Right ventricle myocardium superior (tissue), 1 donor: ENCODE results near the gene ING2. TPM values are rescaled to one million over a fixed set of nuclear protein-coding genes. Genes with fewer than 3 reads are reported as not detected.
"Not testable (repeated sequence)": the region's sequence is repeated elsewhere in the genome, so short reads cannot be mapped to it uniquely, and the experiment has no call there.

ENCODE experiments used
- ATAC-seq: fragments of 200-7000 bp; cut with Tn5 transposase; one replicate; pipeline ENCODE4 v1.9.1; 2020; ENCODE audit warnings: mild to moderate bottlenecking; ENCODE audit not compliant: poor library complexity
- DNase-seq: peaks from one replicate; pipeline ENCODE4 v3.0.0-alpha.2; 2020
- intact Hi-C: fragments of 100-400 bp; cut with DNase I; formaldehyde crosslinking; loops from one replicate; pipeline ENCODE4 v1.11.2; 2022
- long read RNA-seq: library from polyadenylated mRNA; unstranded; transcript quantifications from one replicate; pipeline ENCODE4 v2.0.0, GENCODE V29; 2021
- total RNA-seq: library from RNA; stranded (reverse); fragmentation: NEBNext Ultra II Directional; extraction: Animal tissue kit (Norgen Biotek cat#: 25700); gene quantifications from one replicate; pipeline ENCODE4 v1.2.1, GENCODE V29; 2021
- donor health status: DM: no; HTN: yes; CAD: no; lungs with severe emphysema.

The ING2 gene, protein sequence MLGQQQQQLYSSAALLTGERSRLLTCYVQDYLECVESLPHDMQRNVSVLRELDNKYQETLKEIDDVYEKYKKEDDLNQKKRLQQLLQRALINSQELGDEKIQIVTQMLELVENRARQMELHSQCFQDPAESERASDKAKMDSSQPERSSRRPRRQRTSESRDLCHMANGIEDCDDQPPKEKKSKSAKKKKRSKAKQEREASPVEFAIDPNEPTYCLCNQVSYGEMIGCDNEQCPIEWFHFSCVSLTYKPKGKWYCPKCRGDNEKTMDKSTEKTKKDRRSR
- total RNA-seq, result 7.0 TPM
- long read RNA-seq, transcript ING2-201 (2 exons, 1,189 nt), result major isoform, 12 of 13 reads
- long read RNA-seq, partial matches to known transcripts, result 0 of 13 reads
- long read RNA-seq, other reads (novel, unspliced or antisense), result 0 of 13 reads

DNA sequence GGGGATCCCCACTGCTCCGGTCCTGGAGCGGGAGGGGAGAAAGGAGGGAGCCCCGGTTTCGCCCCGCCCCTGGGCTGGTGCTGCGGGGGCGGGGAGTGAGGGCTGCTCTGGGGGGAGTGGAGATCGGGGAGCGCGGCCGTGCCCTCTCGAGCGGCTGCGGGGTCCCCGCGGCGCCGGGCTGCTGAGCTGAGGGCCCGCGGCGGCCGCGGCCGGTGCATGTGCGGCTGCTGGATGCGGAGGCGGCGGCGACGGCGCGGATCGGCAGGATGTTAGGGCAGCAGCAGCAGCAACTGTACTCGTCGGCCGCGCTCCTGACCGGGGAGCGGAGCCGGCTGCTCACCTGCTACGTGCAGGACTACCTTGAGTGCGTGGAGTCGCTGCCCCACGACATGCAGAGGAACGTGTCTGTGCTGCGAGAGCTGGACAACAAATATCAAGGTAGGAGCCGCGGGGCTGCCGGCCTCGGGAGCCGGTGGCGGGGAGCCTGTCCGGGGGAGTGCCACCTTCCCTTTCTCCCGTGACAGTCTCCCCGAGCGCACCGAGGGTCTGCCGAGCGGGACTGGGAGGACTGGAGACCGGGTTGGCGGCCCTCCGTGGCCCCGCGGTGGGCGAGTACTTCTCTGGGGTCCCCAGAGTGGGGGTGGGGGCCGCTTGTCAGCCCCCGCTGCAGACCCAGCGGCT, at the start of gene ING2:
ING2 (plus strand) TSS at position 129 of the 681 bp plus-strand sequence; CDS start at position 267, 138 bp downstream.
- ATAC-seq (peak; percentile 78), DNase-seq (no peak)
- intact Hi-C loops, result no loop called here

DNA sequence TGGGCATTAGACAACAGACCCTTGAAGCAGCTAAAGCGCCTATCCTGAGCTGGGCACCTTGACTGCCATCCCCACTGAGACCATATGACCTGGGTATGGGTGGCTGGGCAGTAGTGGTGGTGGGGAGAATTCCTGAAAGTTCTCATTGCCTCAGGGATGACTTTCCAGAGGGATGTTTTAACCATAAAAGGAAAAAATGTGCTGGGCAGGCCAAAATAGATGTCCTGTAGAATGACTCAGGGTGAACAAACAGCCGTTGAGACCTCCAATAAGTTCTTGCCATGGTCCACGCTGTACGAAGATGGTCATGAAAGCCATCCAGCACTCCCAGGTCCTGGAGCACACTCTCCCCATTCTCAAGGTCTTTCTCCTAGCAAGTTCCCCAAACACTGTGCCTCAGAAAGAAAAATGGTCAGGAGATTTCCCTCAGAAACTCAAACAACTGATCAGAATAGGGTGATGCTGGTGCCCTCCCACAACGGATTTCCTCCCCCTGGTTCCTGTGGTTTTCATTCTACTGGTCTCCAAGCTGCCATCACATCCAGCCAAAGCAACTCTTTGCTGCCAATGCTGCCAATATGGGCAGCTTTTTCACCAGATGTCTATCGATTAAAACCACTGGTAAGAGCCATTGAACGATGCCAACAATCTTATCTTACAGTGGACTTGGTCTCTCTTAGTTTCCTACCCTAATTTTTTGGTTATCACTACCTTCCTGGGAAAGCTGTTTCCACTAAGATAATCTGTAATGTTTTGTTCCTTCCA, 49.2 kb upstream of the ING2 start:
- intact Hi-C loops, result no loop called here
- ATAC-seq, result no peak
- no peak for DNase-seq

DNA sequence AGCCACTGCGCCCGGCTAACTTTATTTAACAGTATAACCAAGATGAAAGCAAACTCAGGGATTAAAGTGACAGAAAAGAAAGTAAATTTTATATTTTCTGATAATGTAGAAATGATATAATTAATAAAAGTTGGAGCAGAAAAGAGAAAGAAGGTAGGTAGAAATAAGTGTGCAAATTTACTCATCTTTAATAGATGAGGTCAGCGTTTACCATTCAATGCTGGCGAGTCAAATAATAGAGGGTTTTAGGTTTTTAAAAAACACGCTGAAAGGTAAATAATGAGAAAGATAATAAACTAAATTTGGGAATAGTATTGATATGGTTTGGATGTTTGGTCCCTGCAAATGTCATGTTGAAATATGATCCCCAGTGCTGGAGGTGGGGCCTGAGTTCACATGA, 46.9 kb upstream of the ING2 start:
- intact Hi-C loops, result no loop called here
- no peak for DNase-seq
- no peak for ATAC-seq

DNA sequence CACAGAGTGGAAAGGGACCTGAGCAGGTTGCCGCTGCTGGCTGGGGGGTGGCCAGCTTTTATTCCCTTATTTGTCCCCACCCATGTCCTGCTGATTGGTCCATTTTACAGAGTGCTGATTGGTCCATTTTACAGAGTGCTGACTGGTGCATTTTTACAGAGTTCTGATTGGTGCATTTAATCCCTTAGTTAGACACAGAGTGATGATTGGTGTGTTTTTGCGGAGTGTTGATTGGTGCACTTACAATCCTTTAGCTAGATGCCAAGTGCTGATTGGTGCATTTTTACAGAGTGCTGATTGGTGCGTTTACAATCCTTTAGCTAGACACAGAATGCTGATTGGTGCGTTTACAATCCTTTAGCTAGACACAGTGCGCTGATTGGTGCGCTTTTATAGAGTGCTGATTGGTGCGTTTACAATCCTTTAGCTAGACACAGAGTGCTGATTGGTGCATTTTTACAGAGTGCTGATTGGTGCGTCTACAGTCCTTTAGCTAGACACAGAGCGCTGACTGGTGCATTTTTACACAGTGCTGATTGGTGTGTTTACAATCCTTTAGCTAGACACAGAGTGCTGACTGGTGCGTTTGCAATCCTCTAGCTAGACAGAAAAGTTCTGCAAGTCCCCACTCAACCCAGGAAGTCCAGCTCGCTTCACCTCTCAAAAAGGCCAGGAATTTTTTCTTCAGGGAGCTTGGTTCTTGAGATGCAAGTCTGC, 40.8 kb upstream of the ING2 start:
- intact Hi-C loops, DNase-seq, ATAC-seq: not testable (repeated sequence)

DNA sequence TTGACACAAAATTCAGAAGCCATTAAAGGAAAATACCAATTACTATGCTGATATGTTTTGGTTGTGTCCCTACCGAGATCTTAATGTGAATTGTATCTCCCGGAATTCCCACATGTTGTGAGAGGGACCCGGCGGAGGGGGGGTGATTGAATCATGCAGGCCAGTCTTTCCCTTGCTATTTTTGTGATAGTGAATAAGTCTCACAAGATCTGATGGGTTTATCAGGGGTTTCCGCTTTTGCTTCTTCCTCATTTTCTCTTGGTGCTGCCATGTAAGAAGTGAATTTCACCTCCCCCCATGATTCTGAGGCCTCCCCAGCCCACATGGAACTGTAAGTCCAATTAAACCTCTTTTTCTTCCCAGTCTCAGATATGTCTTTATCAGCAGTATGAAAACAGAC, 39.0 kb upstream of the ING2 start:
- intact Hi-C loops, ATAC-seq, DNase-seq: not testable (repeated sequence)

DNA sequence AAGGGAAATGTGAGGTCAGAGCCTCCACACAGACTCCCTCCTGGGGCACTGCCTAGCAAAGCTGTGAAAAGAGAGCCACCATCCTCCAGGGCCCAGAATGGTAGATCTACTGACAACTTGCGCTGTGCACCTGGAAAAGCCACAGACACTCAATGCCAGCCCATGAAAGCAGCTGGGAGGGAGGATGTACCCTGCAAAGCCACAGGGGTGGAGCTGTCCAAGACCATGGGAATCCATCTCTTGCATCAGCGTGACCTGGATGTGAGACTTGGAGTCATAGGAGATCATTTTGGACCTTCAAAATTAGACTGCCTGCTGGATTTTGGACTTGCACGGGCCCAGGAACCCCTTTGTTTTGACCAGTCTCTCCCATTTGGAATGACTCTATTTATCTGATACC, 37.6 kb upstream of the ING2 start:
- intact Hi-C loops, result no loop called here
- DNase-seq (no peak), ATAC-seq (no peak)

DNA sequence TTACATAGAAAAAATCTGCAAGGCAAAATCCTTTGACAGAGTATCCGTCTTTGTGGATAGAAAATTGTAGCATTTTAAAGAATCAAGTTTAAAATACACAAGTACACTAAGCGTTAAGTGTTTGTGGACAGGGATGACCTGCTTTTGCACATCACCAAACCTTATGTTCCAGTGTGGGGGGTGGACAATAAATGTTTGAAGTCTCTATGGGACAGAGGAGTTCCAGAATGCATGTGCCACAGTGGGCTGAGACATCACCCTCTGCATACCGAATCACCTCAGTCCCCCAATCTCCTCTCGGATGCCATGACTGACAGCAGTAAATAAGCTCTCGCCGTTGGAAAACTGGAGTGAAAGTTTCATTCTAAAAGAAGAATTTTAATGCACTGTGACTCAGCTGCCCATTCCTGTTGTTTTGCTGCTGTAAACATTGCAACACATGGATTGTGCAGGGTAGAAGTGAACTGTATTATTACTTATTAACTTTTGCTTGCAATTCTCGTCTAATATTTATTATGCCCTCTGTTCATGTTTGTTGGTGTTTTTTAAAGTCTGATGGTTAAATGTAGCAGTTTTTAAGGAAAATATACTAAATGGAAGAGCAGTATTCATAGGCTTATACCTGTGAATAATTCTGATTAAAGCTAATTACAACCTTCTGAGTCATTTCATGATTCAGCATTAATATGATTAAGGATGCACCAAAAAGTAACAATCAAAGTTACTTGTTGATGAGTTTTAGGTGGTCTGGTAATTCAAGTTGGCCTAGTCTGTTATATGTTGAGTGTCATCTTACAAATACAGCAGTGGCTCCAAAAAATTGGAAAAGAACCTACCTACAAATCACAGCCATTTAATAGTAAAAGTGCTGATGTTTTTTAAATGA, 36.4 kb upstream of the ING2 start:
- intact Hi-C loops, result no loop called here
- ATAC-seq (no peak), DNase-seq (no peak)

DNA sequence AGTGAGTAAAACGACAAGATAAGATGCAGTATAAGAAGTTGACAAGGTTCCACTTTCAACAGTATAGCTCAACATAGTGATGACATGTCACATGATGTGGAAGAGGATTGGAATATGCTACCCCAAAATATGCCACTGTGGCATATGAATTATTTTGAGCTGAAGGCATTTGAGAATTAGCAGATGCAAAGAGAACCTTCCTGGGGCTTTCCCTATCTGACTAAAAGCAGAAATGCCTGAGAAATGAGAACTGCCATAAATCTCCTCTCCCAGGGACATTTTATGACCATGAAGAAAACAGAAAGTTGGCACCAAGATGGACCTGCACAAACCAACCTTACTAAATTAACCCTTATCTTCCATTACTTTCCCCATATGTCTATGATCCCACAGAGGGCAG, 35.6 kb upstream of the ING2 start:
- ATAC-seq (no peak), DNase-seq (no peak)
- intact Hi-C loops, result no loop called here

DNA sequence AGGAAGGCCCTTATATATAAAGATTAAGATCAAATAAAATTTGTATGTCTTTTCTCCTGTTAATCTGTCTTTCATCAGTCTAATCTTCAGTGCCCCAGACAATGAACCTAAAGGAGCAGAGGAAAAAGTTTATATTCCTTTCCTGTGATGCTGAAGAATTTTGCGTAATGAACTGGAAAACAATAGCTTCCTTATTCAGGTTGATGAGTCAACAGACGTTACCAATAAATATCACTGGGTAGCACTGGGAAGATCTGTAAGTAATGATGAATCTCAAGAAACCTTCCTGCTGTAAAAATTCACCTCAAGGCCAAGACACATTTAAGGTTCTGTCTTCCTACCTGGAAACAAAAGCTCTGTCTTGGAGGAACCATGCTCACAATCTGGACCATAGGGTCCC, 34.9 kb upstream of the ING2 start:
- no peak for DNase-seq
- ATAC-seq, result no peak
- intact Hi-C loops, result loop anchor here (5.0 kb wide), 2 partner anchors 137 to 697 kb away; no protein-coding TSS in a partner anchor

DNA sequence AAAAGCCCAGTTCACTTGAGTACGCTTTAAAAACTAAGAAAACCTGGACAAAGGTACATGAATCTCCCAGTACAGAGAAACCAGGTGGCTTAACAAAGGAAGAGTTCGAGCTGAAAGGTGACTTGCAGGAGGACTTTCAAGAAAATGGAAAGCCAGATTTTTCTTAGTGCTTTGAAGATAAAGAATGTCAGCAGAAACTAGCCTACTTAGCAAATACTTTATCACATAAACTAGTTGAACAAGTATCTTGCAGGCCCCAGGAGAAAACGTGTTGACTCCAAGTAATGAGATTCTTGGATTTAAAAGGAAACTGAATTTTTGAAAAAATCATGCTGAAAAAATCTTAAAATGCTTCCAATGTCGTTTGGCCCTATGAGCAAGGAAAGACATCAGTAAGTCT, 34.0 kb upstream of the ING2 start:
- DNase-seq (no peak), ATAC-seq (no peak)
- intact Hi-C loops, result loop anchor here (5.0 kb wide), 2 partner anchors 136 to 696 kb away; no protein-coding TSS in a partner anchor

DNA sequence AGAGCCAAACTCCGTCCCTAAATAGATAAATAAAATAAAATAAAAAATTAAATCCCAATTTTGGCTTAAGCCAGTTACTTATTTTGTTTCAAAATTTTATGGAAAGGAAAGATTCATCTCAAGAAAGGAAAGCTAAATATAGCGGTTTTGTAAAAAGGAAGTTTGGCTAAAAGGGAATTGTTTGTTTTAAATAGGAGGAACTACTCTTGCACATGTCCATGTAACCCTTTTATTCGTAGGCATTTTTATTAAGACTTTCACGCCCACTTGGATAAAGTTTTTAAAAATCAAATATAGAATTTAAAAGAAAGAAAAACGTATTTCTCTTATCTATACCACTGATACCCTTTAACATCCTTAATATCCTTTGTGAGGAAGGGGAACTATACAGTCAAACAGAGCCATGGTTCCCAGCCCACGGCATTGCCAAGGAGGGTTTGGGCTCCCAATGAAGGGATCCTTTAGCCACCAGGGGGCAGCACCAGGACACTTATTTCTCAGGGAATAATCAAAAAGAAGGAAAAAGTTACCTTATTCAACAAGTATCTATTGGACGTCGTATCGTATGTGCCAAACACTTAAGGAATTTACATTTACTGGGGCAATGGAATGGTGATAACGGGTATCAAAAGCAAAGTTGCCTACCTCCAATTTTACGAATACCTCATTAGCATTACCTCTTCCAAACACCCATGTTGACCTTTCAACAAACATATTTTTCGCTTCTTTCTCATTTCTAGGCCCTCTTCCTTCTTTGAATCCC, 32.7 kb upstream of the ING2 start:
- intact Hi-C loops, result loop anchor here (5.0 kb wide), 2 partner anchors 135 to 695 kb away; no protein-coding TSS in a partner anchor
- DNase-seq (peak; percentile 90), ATAC-seq (peak; percentile 94)

DNA sequence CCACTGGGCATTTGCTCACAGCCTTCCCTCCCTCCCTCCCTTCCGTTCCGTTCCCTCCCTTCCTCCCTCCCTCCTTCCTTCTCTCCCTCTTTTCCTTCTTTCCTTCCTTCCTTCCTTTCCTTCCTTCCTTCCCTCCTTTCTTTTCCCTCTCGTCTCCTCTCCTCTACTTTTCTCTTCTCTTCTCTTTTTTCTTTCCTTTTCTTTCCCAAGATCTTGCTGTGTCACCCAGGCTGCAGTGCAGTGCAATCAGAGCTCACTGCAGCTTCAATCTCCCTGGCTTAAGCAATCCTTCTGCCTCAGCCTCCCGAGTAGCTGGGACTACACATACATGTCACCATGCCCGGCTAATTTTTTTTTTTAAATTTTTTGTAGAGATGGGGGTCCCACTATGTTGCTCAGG, 26.7 kb upstream of the ING2 start:
- intact Hi-C loops, result no loop called here
- no peak for DNase-seq
- no peak for ATAC-seq

DNA sequence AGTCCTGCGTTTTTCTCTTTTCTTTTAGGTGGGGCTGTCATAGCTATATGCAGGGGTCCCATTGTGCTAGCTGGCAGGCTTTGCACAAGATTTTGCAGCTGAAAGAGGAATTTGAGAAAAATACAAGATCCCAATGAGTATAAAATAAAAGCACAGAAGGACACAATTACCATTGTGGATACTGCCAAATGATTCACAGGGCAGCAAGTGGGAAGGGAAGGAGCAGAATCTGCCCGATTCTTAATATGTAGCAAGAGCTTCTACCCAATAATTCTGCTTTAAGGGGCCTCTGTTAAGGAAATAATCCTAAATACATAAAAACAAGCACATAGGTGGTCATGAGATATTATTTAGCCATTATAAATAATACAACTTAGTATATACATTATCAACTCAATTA, 25.9 kb upstream of the ING2 start:
- DNase-seq (no peak), ATAC-seq (no peak)
- intact Hi-C loops, result no loop called here

DNA sequence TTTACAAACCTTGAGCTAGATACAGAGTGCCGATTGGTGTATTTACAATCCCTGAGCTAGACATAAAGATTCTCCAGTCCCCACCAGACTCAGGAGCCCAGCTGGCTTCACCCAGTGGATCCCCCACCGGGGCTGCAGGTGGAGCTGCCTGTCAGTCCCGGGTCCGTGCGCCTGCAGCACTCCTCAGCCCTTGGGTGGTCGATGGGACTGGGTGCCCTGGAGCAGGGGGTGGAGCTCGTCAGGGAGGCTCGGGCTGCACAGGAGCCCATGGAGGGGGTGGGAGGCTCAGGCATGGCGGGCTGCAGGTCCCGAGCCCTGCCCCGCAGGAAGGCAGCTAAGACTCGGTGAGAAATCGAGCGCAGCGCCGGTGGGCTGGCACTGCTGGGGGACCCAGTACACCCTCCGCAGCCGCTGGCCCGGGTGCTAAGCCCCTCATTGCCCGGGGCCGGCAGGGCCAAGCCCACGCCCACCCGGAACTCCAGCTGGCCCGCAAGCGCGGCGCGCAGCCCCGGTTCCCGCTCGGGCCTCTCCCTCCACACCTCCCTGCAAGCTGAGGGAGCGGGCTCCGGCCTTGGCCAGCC, 22.3 kb upstream of the ING2 start:
- DNase-seq, intact Hi-C loops, ATAC-seq: not testable (repeated sequence)

DNA sequence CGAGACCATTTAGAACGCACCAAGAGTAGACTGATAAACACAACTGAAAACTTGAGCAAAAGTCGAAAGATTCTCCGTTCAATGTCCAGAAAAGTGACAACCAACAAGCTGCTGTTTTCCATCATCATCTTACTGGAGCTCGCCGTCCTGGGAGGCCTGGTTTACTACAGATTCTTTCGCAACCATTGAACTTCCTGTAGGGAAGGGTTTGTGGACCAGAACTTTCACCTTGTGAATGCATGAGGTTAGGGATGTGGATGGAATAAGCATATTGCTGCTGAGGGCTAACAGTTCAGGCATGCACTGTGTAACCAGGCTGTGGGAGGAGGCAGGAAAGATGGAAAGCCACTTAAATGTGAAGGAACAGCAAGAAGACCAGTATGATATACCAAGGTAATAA, 20.9 kb upstream of the ING2 start:
- ATAC-seq (no peak), DNase-seq (no peak)
- intact Hi-C loops, result no loop called here

DNA sequence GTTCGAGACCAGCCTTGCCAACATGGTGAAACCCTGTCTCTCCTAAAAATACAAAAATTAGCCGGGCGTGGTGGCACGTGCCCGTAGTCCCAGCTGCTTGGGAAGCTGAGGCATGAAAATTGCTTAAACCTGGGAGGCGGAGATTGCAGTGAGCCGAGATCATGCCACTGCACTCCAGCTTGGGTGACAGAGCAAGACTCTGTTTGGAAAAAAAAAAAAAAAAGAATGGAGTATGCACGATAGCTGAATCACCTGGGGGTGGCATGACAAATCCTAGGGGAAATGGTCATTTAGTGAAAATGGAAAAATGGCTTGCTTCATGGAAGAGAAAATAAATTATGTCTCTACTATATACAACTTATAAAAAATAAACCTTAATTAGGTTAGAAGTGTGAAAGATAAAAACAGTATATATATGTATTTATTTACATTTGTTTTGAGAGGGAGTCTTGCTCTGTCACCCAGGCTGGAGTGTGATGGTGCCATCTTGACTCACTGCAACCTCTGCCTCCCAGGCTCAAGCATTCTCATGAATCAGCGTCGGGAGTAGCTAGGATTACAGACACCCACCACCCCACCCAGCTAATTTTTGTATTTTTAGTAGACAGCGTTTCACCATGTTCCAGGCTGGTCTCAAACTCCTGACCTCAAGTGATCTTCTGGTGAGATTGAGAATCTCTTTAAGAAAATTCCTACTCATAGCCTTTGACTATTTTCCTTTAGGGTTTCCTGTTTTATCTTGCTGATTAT, 19.3 kb upstream of the ING2 start:
- intact Hi-C loops, result no loop called here
- ATAC-seq, result no peak
- no peak for DNase-seq
